MM.1S (cell line): ENCODE measurements around the gene SLC38A6.

Source experiments
- CTCF ChIP-seq: fragments of 300-600 bp; sonication (generic); IDR thresholded peaks from 2 replicates; pipeline ENCODE4 v1.5.1; 2016; ENCODE audit warnings: antibody characterized with exemption, low read length, mixed read lengths
- EZH2 ChIP-seq: fragments of 300-600 bp; sonication (generic); optimal IDR thresholded peaks from 2 replicates; pipeline ENCODE3; 2017; ENCODE audit warnings: low read depth, mild to moderate bottlenecking, antibody characterized with exemption, low read length, mixed read lengths
- EZH2phosphoT487 ChIP-seq: fragments of 300-600 bp; sonication (generic); IDR thresholded peaks from 2 replicates; pipeline ENCODE4 v1.6.1; 2018; ENCODE audit warnings: antibody characterized with exemption, low read length

- TF ChIP-seq CTCF (no peak), EZH2phosphoT487 (no peak), EZH2 (no peak)
Measured at GRCh38 chr14:61091657-61092273, 110.7 kb downstream of the SLC38A6 start.
